HCT116 (cell line): ENCODE results near the gene GRIP2. TPM values are rescaled to one million over a fixed set of nuclear protein-coding genes. Genes with fewer than 3 reads are reported as not detected.

Source experiments
- ATAC-seq: fragments of 200-7000 bp; cut with Tn5 transposase; 2 replicates; pipeline ENCODE4 v1.9.1; 2020; ENCODE audit warnings: mild to moderate bottlenecking, moderate library complexity
- BruUV-seq: library from RNA; stranded (reverse); fragments of 400-500 nt; replicated peaks from 2 replicates; lab custom pipeline; 2021; lab: Mats Ljungman, UMichigan
- CTCF ChIA-PET: fragments of 300-600 bp; sonication (Branson Sonifier 250); formaldehyde crosslinking; loops from one replicate; lab custom pipeline; 2021; ENCODE audit warnings: antibody characterized with exemption; lab: Charles Lee
- POLR2A ChIA-PET: fragments of 300-600, 350-600 bp; sonication (Branson Sonifier 250); formaldehyde crosslinking; loops from one replicate; lab custom pipeline; 2021; ENCODE audit warnings: antibody characterized with exemption; lab: Charles Lee
- RAD21 ChIA-PET, 2 experiments: fragments of 300-600 bp; sonication (Branson Sonifier 250); formaldehyde crosslinking; loops; one replicate each; lab custom pipeline; 2023; ENCODE audit warnings: low total read pairs in 2 of 2; ENCODE audit not compliant: uncharacterized antibody in 2 of 2, unreplicated experiment in 2 of 2, low non-redundant PET in 1 of 2; lab: Charles Lee
- DNase-seq: peaks from one replicate; pipeline ENCODE4 v3.0.0-alpha.2; 2010; ENCODE audit warnings: low read depth, low spot score
- H2AFZ ChIP-seq: fragments of 200-600 bp; shearing (Covaris generic), sonication (generic); 2 replicates; pipeline ENCODE4 v1.6.1; 2017; ENCODE audit warnings: low read depth, mixed run types, mixed read lengths, antibody characterized with exemption, low read length; ENCODE audit not compliant: poor library complexity, severe bottlenecking
- H3K27ac ChIP-seq: 2 replicates; pipeline ENCODE4 v1.5.1; 2012; ENCODE audit warnings: low read depth, low read length
- H3K27me3 ChIP-seq: fragments of 200-600 bp; sonication (generic); 2 replicates; pipeline ENCODE4 v1.6.1; 2016; ENCODE audit warnings: mixed run types, low read length, mixed read lengths; ENCODE audit not compliant: insufficient read depth
- H3K36me3 ChIP-seq, 2 experiments: fragments of 200-500 bp in 1 of 2; fragments of 200-600 bp in 1 of 2; sonication (Bioruptor generic) in 1 of 2; sonication (generic) in 1 of 2; 2 replicates each; pipeline versions ENCODE4 v1.5.1 to v1.6.1; 2014 to 2016; ENCODE audit warnings: low read length in 2 of 2, inconsistent platforms in 1 of 2, mixed read lengths in 1 of 2, mixed run types in 1 of 2; ENCODE audit not compliant: insufficient read depth in 2 of 2, control insufficient read depth in 1 of 2
- H3K4me1 ChIP-seq, 2 experiments: fragments of 200-600 bp in 1 of 2; sonication (generic) in 1 of 2; 2 replicates each; pipeline versions ENCODE4 v1.5.1 to v1.6.1; 2012 to 2017; ENCODE audit warnings: low read length in 2 of 2, inconsistent platforms in 1 of 2, mild to moderate bottlenecking in 1 of 2, mixed read lengths in 1 of 2, mixed run types in 1 of 2, moderate library complexity in 1 of 2; ENCODE audit not compliant: insufficient read depth in 2 of 2, control insufficient read depth in 1 of 2
- H3K4me2 ChIP-seq: fragments of 200-600 bp; sonication (generic); 2 replicates; pipeline ENCODE4 v1.6.1; 2017; ENCODE audit warnings: mixed run types, low read length, mixed read lengths
- H3K4me3 ChIP-seq, 2 experiments: fragments of 200-600 bp in 1 of 2; sonication (generic) in 1 of 2; replicated peaks in 1 of 2; 2 replicates each; pipeline ENCODE4 v1.5.1; 2011 to 2016; ENCODE audit warnings: low read length in 2 of 2, control low read depth in 1 of 2, low read depth in 1 of 2, mild to moderate bottlenecking in 1 of 2, mixed read lengths in 1 of 2, mixed run types in 1 of 2
- H3K79me2 ChIP-seq: fragments of 200-600 bp; sonication (generic); 2 replicates; pipeline ENCODE4 v1.6.1; 2017; ENCODE audit warnings: mild to moderate bottlenecking, mixed run types, low read length, moderate library complexity, mixed read lengths; ENCODE audit not compliant: insufficient read depth
- H3K9ac ChIP-seq: fragments of 200-600 bp; sonication (generic); 2 replicates; pipeline ENCODE4 v1.6.1; 2016; ENCODE audit warnings: low read length, mixed read lengths
- H3K9me2 ChIP-seq: fragments of 200-600 bp; sonication (generic), shearing (Covaris generic); 2 replicates; pipeline ENCODE4 v1.6.1; 2017; ENCODE audit warnings: mixed run types, mild to moderate bottlenecking, moderate library complexity; ENCODE audit not compliant: insufficient read depth
- H3K9me3 ChIP-seq, 2 experiments: fragments of 200-500 bp in 1 of 2; fragments of 200-600 bp in 1 of 2; sonication (Bioruptor generic) in 1 of 2; sonication (generic) in 1 of 2; 2 replicates each; pipeline ENCODE4 v1.6.1; 2014 to 2017; ENCODE audit warnings: low read length in 2 of 2, mixed read lengths in 2 of 2, inconsistent platforms in 1 of 2, low read depth in 1 of 2, mild to moderate bottlenecking in 1 of 2, mixed run types in 1 of 2, moderate library complexity in 1 of 2; ENCODE audit not compliant: control insufficient read depth in 1 of 2, insufficient read depth in 1 of 2
- H4K20me1 ChIP-seq: fragments of 200-600 bp; sonication (generic), shearing (Covaris generic); 2 replicates; pipeline ENCODE4 v1.6.1; 2017; ENCODE audit warnings: mixed run types, mild to moderate bottlenecking, moderate library complexity; ENCODE audit not compliant: insufficient read depth
- EZH2 ChIP-seq: fragments of 200-600 bp; sonication (generic); IDR thresholded peaks from 2 replicates; pipeline ENCODE4 v1.6.1; 2017; ENCODE audit warnings: antibody characterized with exemption, mixed run types
- POLR2A ChIP-seq: IDR thresholded peaks from 2 replicates; pipeline ENCODE4 v1.7.0; 2011; ENCODE audit warnings: borderline replicate concordance; ENCODE audit not compliant: insufficient read depth, insufficient read length; ENCODE audit errors: extremely low read depth
- RAD21 ChIP-seq: IDR thresholded peaks from 2 replicates; pipeline ENCODE4 v1.6.1; 2012; ENCODE audit warnings: low read depth, mild to moderate bottlenecking
- SP1 ChIP-seq: IDR thresholded peaks from 2 replicates; pipeline ENCODE4 v1.6.1; 2012; ENCODE audit warnings: low read depth
- ZNF274 ChIP-seq: fragments of 200-500 bp; sonication (Bioruptor generic); IDR thresholded peaks from 2 replicates; pipeline ENCODE4 v1.6.1; 2014; ENCODE audit warnings: mild to moderate bottlenecking, low read depth, low read length, inconsistent platforms
- intact Hi-C: fragments of 100-400 bp; cut with micrococcal nuclease; formaldehyde crosslinking; loops from 2 replicates; pipeline ENCODE4 v1.10.0; 2022
- total RNA-seq: library from RNA; stranded (reverse); gene quantifications from one replicate; pipeline ENCODE4 v1.2.1, GENCODE V29; 2021; ENCODE audit not compliant: unreplicated experiment
- TF ChIP-seq, protein P1 (sequence below): IDR thresholded peaks from 2 replicates; pipeline ENCODE4 v1.6.1; 2012

GRIP2 gene
- total RNA-seq, 1 experiment from 2014 or later = 0.34 TPM

DNA sequence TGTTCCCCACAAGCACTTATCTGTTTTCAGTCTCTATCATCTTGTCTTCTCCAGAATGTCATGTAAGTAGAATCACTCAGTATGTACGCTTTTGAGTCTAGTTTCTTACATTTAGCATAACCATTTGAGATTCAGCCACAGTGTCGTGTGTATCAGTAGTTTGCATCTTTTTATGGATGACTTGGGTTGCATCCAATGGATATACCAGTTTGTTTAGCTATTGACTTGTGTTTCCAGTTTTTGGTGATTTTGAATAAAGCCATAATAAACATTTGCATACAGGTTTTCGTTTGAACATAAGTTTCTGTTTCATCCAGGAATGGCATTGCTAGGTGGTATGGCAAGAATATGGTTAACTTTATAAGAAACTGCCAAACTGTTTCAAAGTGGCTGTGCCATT is 12.1 kb downstream of the GRIP2 start:
- ATAC-seq (no peak), DNase-seq (no peak)
- no peaks in the 10 kb centered on the region; the same call in 1 of the 2 replicates for H4K20me1 ChIP-seq
- H3K27me3 ChIP-seq = no peaks in the 10 kb centered on the region
- no peak overlapping the region for H3K9ac ChIP-seq
- H3K36me3 ChIP-seq = no peaks in the 10 kb centered on the region
- ChIA-PET CTCF (no interaction called here), RAD21 (no interaction called here), POLR2A (no interaction called here)
- H3K9me2 ChIP-seq = no peaks in the 10 kb centered on the region
- H3K9me3 ChIP-seq = no peaks in the 10 kb centered on the region
- no peaks in the 10 kb centered on the region for H3K79me2 ChIP-seq
- intact Hi-C loops = no loop called here
- H3K4me3 ChIP-seq = no peak overlapping the region
- no TSS peak for BruUV-seq
- no peak for TF ChIP-seq RAD21
- H3K27ac ChIP-seq = no peak overlapping the region
- no peak overlapping the region for H2AFZ ChIP-seq
- peaks cover 12 to 22% of the 10 kb centered on the region in 2 experiments for H3K4me1 ChIP-seq
- no peak overlapping the region for H3K4me2 ChIP-seq

DNA sequence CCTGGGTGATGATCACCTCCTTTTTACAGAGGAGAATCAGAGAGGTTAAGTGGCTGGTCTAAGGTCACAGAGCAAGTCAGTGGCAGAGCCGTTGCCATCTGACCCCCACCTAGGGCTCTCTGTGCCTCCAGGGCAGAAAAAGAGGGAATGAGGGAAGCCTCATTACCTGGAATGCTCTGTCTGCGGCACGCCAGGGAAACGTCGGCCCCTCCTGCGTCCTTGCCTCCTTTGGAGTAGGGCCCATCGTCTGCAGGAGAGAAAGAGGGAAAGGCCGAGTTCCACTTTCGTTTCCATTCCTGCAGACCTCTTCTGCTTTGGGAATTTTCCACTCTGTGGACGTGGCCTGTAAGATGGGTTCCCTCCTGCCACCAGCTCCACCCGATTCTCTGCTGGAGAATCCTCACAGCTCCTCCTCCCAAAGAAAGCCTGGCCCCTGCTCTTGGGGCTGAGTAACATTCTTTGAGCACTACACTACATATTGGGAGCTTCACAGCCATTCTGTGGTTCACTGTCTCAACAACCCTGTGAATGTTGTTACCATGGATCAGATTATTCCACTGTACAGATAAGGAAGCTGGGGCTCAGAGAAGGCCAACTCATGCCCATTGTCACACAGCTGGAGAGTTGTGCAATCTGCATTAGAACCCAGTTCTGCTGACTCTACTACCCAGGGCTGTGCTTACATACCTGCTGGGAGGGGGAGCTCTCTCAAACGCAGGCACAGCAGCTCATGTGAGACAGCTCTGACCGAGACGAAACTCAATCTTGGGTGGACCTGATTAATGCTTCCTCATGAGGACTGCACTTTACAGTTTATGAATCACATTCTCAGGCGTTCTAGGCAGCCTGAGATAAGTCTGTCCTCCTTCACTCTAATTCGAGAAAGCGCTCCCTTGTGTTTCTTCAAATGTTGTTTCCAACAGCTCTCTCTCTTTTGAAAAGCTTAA is 14.2 kb downstream of the GRIP2 start:
- ATAC-seq (no peak), DNase-seq (no peak)
- no peak for TF ChIP-seq SP1
- TF ChIP-seq POLR2A = no peak
- no peak for TF ChIP-seq EZH2
- TF ChIP-seq ZNF274 = no peak
- TF ChIP-seq, protein P1, sequence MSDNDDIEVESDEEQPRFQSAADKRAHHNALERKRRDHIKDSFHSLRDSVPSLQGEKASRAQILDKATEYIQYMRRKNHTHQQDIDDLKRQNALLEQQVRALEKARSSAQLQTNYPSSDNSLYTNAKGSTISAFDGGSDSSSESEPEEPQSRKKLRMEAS = no peak
- H3K27me3 ChIP-seq = no peaks in the 10 kb centered on the region
- H3K79me2 ChIP-seq = no peaks in the 10 kb centered on the region
- RAD21 ChIA-PET = no interaction called here
- CTCF ChIA-PET = interaction anchor here (1.1 kb wide), 1 partner anchor 24 kb away, joined by 3 read pairs; no protein-coding TSS in a partner anchor
- no peaks in the 10 kb centered on the region for H3K9me3 ChIP-seq
- H3K9me2 ChIP-seq = no peaks in the 10 kb centered on the region
- no TSS peak for BruUV-seq
- no peak overlapping the region for H3K4me2 ChIP-seq
- POLR2A ChIA-PET = no interaction called here
- H3K36me3 ChIP-seq = no peaks in the 10 kb centered on the region
- intact Hi-C loops = no loop called here
- no peak overlapping the region for H3K4me3 ChIP-seq
- H2AFZ ChIP-seq = no peak overlapping the region
- H3K4me1 ChIP-seq = peaks cover 8 to 12% of the 10 kb centered on the region in 2 experiments
- no peak overlapping the region for H3K9ac ChIP-seq
- H3K27ac ChIP-seq = no peak overlapping the region
- no peaks in the 10 kb centered on the region; the same call in 1 of the 2 replicates for H4K20me1 ChIP-seq
